ENCODE data around the gene CUBN.
"Not testable (repeated sequence)": the region's sequence is repeated elsewhere in the genome, so short reads cannot be mapped to it uniquely, and the experiment has no call there.

Gene CUBN

GRCh38 chr10:17141504-17142229 is 12.1 kb upstream of the CUBN start:
- DNase-seq (ENCODE audit: low read depth): no peak

DNA sequence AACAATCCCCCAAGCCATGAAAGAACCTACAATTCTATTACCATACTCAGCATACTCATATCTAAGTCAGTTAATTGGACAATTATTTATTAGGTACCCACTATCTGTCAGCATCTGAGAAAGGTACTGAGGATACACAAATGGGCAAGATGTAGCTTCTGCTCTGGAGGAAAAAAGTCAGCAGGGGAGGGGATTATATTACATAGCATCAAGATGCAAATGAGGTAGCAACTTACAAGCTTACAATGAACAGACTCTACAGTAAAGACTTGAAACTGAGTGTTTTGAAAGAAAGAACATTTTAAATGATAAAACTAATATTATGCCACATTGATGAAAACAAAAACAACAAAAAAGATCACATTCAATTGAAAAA is 10.8 kb upstream of the CUBN start:
- DNase-seq (ENCODE audit: low read depth): no peak

DNA sequence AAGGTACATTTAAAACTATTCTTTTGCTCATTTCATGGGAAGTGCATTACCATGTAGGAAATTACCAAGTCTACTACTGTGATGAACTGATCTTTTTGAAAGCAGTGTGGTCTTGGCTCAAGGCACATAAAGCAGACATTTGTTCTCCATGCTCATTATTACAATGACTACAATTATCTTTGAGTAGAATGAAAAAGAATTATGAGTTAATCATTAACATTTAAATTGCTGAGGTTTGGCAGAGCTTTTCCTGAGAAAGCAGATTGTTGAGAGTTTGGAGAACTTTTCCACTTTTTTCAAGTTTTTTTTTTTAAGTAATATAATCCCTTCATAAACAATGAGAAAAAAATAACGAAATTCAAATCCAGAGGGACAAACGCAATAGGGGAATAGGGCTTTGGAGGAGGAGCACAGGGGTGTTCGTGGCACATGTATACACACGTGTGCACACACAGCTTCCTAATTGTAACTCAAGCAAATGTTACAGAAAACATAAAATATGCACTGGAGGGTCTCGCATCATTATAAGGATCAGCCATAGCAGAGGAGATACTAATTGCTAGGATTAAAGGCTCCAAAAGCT is 8.9 kb upstream of the CUBN start:
- no peak for DNase-seq (ENCODE audit: low read depth)

- DNase-seq (ENCODE audit: low read depth): no peak
These were observed 5.2 kb upstream of the CUBN start for GRCh38 chr10:17134737-17135260.

GRCh38 chr10:17134282-17134681 is 4.7 kb upstream of the CUBN start:
- no peak for DNase-seq (ENCODE audit: low read depth)

DNA sequence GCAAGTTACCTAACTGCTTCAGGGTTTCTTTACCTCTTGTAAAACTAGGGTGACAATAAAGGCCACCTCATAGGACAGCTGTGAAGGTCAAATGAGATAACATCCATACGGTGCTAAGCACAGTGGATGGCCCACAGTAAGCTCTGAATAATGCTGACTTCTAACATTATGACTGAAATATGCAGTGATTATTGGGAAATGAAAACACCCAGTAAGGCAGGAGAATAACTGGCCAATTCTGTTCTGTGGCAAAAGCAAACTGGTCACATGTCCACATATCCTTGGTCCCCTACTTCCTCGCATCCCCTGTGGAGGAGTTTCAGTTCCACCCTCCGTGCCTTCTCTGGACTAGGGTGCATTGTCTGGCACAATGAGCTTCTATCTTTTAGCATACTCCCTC is 1.4 kb downstream of the CUBN start:
- DNase-seq (ENCODE audit: low read depth): no peak

GRCh38 chr10:17126327-17126726 is 3.3 kb downstream of the CUBN start:
- no peak for DNase-seq (ENCODE audit: low read depth)

GRCh38 chr10:17125206-17125893 is 4.3 kb downstream of the CUBN start:
- DNase-seq (ENCODE audit: low read depth): no peak

GRCh38 chr10:17123961-17124360 is 5.7 kb downstream of the CUBN start:
- no peak for DNase-seq (ENCODE audit: low read depth)

GRCh38 chr10:17122726-17123661 is 6.6 kb downstream of the CUBN start:
- no peak for DNase-seq (ENCODE audit: low read depth)

DNA sequence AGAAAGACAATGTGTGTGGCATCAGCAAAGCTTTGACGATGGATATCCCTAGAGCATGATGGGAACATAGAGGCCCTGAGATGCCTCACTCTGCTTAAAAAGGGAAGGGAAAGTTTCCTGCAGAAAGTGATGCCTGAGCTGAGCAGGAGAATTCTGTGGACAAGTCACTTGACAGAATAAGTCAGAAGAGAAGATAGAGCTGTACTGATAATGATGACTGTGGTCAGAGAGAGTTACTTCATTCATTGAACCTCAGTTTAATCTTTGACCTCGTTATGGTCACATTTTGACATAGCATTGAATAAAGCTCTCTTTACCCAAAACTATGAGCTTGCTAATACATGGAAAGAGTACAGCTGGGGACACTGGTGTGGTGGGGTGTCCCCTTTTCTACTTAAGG is 7.6 kb downstream of the CUBN start:
- DNase-seq (ENCODE audit: low read depth): no peak

GRCh38 chr10:17120694-17121093 is 8.9 kb downstream of the CUBN start:
- no peak for DNase-seq (ENCODE audit: low read depth)

DNA sequence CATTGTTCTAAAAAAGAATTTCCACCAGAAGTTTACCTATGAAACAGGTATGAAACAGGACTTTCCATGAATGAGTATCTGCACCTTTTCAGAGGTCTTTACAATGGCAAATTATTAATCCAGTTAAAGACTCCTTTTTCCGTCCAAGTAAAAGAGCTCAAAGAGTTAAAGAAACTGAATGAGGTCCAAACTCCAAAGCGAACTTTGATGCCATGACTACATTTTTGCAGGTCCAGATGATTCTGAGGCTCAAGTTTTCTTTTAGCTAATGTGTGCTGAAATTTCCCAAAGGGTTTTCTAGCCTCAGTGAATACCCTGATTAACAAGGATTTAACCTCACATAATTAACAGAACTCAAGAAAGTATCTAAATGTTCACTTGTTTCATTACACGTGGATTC is 9.8 kb downstream of the CUBN start:
- no peak for DNase-seq (ENCODE audit: low read depth)

- DNase-seq (ENCODE audit: low read depth): no peak
These were observed 13.4 kb downstream of the CUBN start for GRCh38 chr10:17116193-17116592.

- no peak for DNase-seq (ENCODE audit: low read depth)
These were observed 13.9 kb downstream of the CUBN start for GRCh38 chr10:17115683-17116082.

DNA sequence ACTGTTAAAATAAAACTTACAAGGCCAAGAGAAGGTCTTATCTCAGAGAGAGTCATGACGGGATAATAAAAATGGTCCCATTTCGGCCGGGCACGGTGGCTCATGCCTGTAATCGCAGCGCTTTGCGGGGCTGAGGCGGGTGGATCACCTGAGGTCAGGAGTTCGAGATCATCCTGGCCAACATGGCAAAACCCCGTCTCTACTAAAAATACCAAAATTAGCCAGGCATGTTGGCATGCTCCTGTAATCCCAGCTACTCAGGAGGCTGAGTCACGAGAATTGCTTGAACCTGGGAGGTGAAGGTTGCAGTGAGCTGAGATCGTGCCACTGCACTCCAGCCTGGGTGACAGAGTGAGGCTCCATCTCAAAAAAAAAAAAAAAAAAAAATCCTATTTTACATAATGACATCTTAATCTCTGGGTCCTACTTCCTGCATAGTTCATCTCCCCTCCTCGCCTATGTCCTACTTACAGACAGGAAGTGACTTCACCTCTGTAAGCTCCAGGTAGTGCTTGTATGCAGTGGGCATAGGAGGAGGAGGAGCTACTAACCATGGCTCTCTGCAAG is 14.7 kb downstream of the CUBN start:
- DNase-seq (ENCODE audit: low read depth): not testable (repeated sequence)

DNA sequence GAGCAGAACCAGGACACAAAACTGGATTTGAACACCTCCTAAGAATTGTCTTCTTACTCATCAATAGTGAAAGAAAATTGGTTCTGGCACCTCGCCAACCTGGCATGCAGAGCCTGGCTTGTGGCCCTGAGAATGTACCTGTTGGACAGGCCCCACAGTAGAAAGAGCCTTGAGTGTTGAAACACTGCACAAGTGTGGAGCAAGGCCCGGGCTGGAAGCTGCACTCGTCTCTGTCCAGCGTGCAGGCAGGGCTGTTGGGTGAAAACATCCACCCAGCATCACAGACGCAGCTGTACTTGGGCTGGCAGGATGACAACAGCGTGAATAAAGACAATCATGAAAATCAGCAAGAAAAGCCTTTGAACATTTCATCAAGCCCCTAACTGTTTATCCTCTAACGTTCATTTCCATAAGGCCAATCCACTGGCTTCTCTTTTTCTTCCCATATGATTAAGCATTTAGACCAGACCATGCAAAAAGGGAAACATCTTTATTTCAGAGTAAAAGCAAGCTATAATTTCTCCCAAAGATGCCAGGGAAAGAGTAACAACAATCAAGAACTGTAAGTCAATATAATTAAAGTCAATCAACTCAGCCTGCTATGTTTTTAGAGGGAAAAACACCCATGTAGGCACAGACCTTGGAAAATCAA is 15.6 kb downstream of the CUBN start:
- DNase-seq (ENCODE audit: low read depth): no peak

DNA sequence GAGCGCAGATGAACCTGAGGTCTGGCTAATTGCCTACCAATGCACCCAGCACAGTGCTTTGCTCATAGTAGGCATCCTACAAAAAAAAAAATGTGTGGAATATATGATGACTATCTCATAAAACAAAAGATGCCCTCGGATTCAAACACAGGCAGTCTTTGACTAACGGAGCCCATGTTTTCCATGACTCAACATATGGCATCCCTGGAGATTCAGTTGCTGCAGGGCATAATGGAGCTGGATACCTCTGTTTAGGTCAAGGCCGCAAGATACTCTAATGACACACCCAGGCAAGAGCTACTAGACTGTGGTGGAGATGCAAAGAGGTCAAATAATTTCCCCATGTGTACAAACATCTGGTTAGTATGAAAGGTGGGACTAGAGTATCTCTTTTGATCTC is 16.3 kb downstream of the CUBN start:
- no peak for DNase-seq (ENCODE audit: low read depth)

GRCh38 chr10:17112566-17112965 is 17.0 kb downstream of the CUBN start:
- DNase-seq (ENCODE audit: low read depth): no peak

DNA sequence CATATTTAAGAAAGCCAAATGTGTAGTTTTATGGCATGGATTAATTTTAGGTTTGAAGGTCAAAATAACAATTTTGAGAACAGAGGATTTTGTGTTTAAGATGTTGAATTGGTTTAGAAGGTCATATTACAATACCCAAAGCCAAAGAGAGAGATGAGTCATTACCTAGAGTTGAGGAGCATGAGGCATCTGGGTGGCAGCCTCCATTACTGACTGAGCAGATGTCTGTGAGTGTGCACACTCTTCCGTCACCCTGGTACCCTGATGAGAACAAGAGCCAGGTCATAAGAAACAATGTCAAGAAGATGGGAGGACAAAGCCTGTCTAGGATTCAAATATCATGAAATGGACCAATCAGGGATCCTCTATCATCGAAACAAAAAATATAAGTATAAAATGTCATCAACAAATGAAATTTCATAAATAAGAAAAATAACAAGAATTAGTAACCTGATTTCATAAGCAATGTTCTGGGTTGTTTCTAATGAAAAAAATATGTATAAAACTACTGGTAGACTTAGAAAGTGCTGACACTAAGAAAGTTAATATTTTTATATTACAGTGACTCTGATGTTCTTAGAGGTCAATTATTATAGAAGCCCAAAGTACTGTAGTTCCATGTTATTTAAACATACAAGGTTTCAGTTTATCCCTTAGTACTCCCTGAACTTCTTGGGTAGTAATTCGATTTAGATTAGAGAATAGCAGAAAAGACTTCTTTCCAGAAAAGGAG is 20.0 kb downstream of the CUBN start:
- no peak for DNase-seq (ENCODE audit: low read depth)

DNA sequence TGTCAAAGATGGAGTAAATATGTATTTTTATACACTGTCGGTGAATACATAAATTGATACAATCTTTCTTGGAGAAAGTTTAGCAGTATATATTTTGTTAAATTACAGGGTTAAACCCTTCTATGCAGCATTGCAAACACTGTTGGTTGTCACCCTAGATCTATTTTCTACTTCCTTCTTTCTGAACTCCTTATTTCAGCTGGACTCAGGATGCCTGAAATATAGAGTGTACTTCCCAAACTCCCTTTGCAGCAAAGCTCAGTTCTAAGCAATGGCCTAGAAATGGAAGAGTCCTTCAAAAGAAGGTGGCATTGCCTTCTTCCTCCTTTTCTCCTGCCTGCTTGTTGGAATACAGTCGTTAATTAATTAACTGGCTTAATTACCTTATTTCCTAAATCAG is 20.6 kb downstream of the CUBN start:
- no peak for DNase-seq (ENCODE audit: low read depth)
